GM23338 (cell line): ENCODE results near the gene MVB12B. TPM values are rescaled to one million over a fixed set of nuclear protein-coding genes. Genes with fewer than 3 reads are reported as not detected.

Experiments
- ATAC-seq: fragments of 200-7000 bp; cut with Tn5 transposase; 3 replicates; pipeline ENCODE4 v1.9.1; 2020
- DNase-seq: peaks from one replicate; pipeline ENCODE4 v3.0.0-alpha.2; 2015; ENCODE audit warnings: low spot score
- H2AFZ ChIP-seq: fragments of 200-600 bp; sonication (generic); 2 replicates; pipeline ENCODE4 v1.8.0; 2016; ENCODE audit warnings: antibody characterized with exemption, mild to moderate bottlenecking, moderate library complexity
- H3F3A ChIP-seq: fragments of 200-600 bp; sonication (generic); replicated peaks from 2 replicates; pipeline ENCODE4 v1.8.0; 2017; ENCODE audit warnings: antibody characterized with exemption, mixed run types, low read depth
- H3K27ac ChIP-seq: fragments of 200-600 bp; sonication (generic); 2 replicates; pipeline ENCODE4 v1.6.1; 2016; ENCODE audit warnings: low read depth
- H3K27me3 ChIP-seq: fragments of 200-600 bp; sonication (generic); 2 replicates; pipeline ENCODE4 v1.8.0; 2016; ENCODE audit warnings: mild to moderate bottlenecking, mixed run types, moderate library complexity; ENCODE audit not compliant: insufficient read depth
- H3K36me3 ChIP-seq: fragments of 200-600 bp; sonication (generic); 2 replicates; pipeline ENCODE4 v1.8.0; 2016; ENCODE audit warnings: mild to moderate bottlenecking; ENCODE audit not compliant: insufficient read depth
- H3K4me1 ChIP-seq: fragments of 200-600 bp; sonication (generic); 2 replicates; pipeline ENCODE4 v1.8.0; 2016; ENCODE audit warnings: mild to moderate bottlenecking, moderate library complexity; ENCODE audit not compliant: insufficient read depth
- H3K4me2 ChIP-seq: fragments of 200-600 bp; sonication (generic); 2 replicates; pipeline ENCODE4 v1.7.1; 2017; ENCODE audit warnings: mixed run types
- H3K4me3 ChIP-seq: fragments of 200-600 bp; sonication (generic); 2 replicates; pipeline ENCODE4 v1.6.1; 2016; ENCODE audit warnings: mixed run types
- H3K79me2 ChIP-seq: fragments of 200-600 bp; sonication (generic); replicated peaks from 2 replicates; pipeline ENCODE4 v1.8.0; 2017; ENCODE audit warnings: mild to moderate bottlenecking; ENCODE audit not compliant: insufficient read depth
- H3K9me2 ChIP-seq: fragments of 200-600 bp; sonication (generic); 2 replicates; pipeline ENCODE4 v1.8.0; 2017; ENCODE audit not compliant: insufficient read depth
- H4K20me1 ChIP-seq: fragments of 200-600 bp; sonication (generic); replicated peaks from 2 replicates; pipeline ENCODE4 v1.8.0; 2017; ENCODE audit warnings: mild to moderate bottlenecking; ENCODE audit not compliant: insufficient read depth
- H3K27ac Mint-ChIP-seq: 2 replicates; pipeline ENCODE4 v1.8.0; 2020; ENCODE audit warnings: inconsistent platforms, mild to moderate bottlenecking, moderate library complexity, mixed read lengths
- H3K27me3 Mint-ChIP-seq: 3 replicates; pipeline ENCODE4 v1.8.0; 2022; ENCODE audit warnings: low read depth, mild to moderate bottlenecking, moderate library complexity, mixed read lengths, inconsistent platforms; ENCODE audit not compliant: insufficient read depth, poor library complexity
- H3K36me3 Mint-ChIP-seq: 3 replicates; pipeline ENCODE4 v1.8.0; 2021; ENCODE audit warnings: low read depth, mild to moderate bottlenecking, inconsistent platforms, moderate library complexity, mixed read lengths
- H3K4me1 Mint-ChIP-seq: 3 replicates; pipeline ENCODE4 v1.8.0; 2020; ENCODE audit warnings: mild to moderate bottlenecking, inconsistent platforms, mixed read lengths
- H3K4me3 Mint-ChIP-seq: 3 replicates; pipeline ENCODE4 v1.8.0; 2021; ENCODE audit warnings: moderate library complexity, mild to moderate bottlenecking, inconsistent platforms, mixed read lengths
- H3K9me3 Mint-ChIP-seq: 3 replicates; pipeline ENCODE4 v1.8.0; 2020; ENCODE audit warnings: moderate library complexity, mild to moderate bottlenecking, inconsistent platforms, mixed read lengths
- CREB1 ChIP-seq: fragments of 250-450 bp; sonication (Bioruptor Pico); IDR thresholded peaks from 2 replicates; pipeline ENCODE4 v1.5.0; 2020; ENCODE audit warnings: low read depth, mild to moderate bottlenecking, moderate library complexity
- JUNB ChIP-seq: IDR thresholded peaks from one replicate; pipeline ENCODE4 v1.6.1; 2016; ENCODE audit warnings: antibody characterized with exemption; ENCODE audit not compliant: unreplicated experiment
- STAT1 ChIP-seq: IDR thresholded peaks from one replicate; pipeline ENCODE4 v1.6.1; 2016; ENCODE audit warnings: antibody characterized with exemption; ENCODE audit not compliant: unreplicated experiment
- ZNF462 ChIP-seq: fragments of 250-450 bp; sonication (Bioruptor Pico); IDR thresholded peaks from 2 replicates; pipeline ENCODE4 v1.5.0; 2020; ENCODE audit warnings: mild to moderate bottlenecking, moderate library complexity
- polyA plus RNA-seq: library from polyadenylated mRNA; unstranded; fragments of >200 nt; fragmentation: Nextera tagmentation; extraction: Ambion mirVana; gene quantifications from 2 replicates; pipeline ENCODE4 v1.2.1, GENCODE V29; 2016
- total RNA-seq: library from RNA; depleted of rRNA; stranded (reverse); fragments of >200 nt; shearing (Covaris generic); gene quantifications from 2 replicates; pipeline ENCODE4 v1.2.3, GENCODE V29; 2014

MVB12B gene
- total and polyA plus RNA-seq, 2 experiments from 2014 or later = 1.9 to 6.6 TPM

- Mint-ChIP-seq H3K4me1 (peaks cover 6% of the 10 kb centered on the region), H3K4me3 (no peak overlapping the region)
Measured at GRCh38 chr9:126508171-126508591, 181.6 kb downstream of the MVB12B start.

GRCh38 chr9:126508928-126509327 is 182.3 kb downstream of the MVB12B start:
- no peak for ATAC-seq
- H3K27ac Mint-ChIP-seq = no peak overlapping the region
- H3K27ac ChIP-seq = no peak overlapping the region

More at GRCh38 chr9:126508171-126508591, 181.6 kb downstream of the MVB12B start:
- DNase-seq (no peak), ATAC-seq (no peak)
- no peak overlapping the region for H3K27ac Mint-ChIP-seq
- H4K20me1 ChIP-seq = no peaks in the 10 kb centered on the region
- H3K36me3 Mint-ChIP-seq = no peaks in the 10 kb centered on the region
- H3K4me1 ChIP-seq = no peaks in the 10 kb centered on the region
- no peaks in the 10 kb centered on the region for H3K9me2 ChIP-seq
- TF ChIP-seq JUNB (no peak), CREB1 (no peak), STAT1 (no peak)
- no peak overlapping the region for H3K4me3 ChIP-seq
- H3F3A ChIP-seq = no peaks in the 10 kb centered on the region
- H2AFZ ChIP-seq = no peak overlapping the region
- no peaks in the 10 kb centered on the region for H3K79me2 ChIP-seq
- no peaks in the 10 kb centered on the region for H3K36me3 ChIP-seq
- peaks cover 14% of the 10 kb centered on the region for H3K27me3 Mint-ChIP-seq
- H3K9me3 Mint-ChIP-seq = no peaks in the 10 kb centered on the region
- no peak overlapping the region for H3K4me2 ChIP-seq
- H3K27me3 ChIP-seq = no peaks in the 10 kb centered on the region
- no peak overlapping the region for H3K27ac ChIP-seq

More at GRCh38 chr9:126508928-126509327, 182.3 kb downstream of the MVB12B start:
- Histone ChIP-seq H4K20me1 (no peaks in the 10 kb centered on the region), H3K9me2 (no peaks in the 10 kb centered on the region), H3K4me1 (no peaks in the 10 kb centered on the region), H3F3A (no peaks in the 10 kb centered on the region), H3K27me3 (no peaks in the 10 kb centered on the region), H3K4me2 (no peak overlapping the region), H3K36me3 (no peaks in the 10 kb centered on the region), H3K4me3 (no peak overlapping the region), H2AFZ (no peak overlapping the region), H3K79me2 (no peaks in the 10 kb centered on the region)
- Mint-ChIP-seq H3K4me3 (no peak overlapping the region), H3K4me1 (peaks cover 13% of the 10 kb centered on the region), H3K36me3 (no peaks in the 10 kb centered on the region), H3K27me3 (peaks cover 14% of the 10 kb centered on the region), H3K9me3 (no peaks in the 10 kb centered on the region)
- DNase-seq = no peak
- TF ChIP-seq ZNF462 (CRISPR knock-in tag) = no peak
